NT2/D1 (cell line): Measurements from ENCODE around the gene CDO1.

ENCODE experiments used
- SUZ12 ChIP-seq: IDR thresholded peaks from 2 replicates; pipeline ENCODE4 v1.6.1; 2011; ENCODE audit not compliant: insufficient read length, insufficient read depth; ENCODE audit errors: extremely low read depth
- YY1 ChIP-seq: IDR thresholded peaks from 2 replicates; pipeline ENCODE4 v1.6.1; 2011; ENCODE audit not compliant: insufficient read length, insufficient read depth
- ZNF274 ChIP-seq: IDR thresholded peaks from 2 replicates; pipeline ENCODE4 v1.6.1; 2011; ENCODE audit warnings: mild to moderate bottlenecking, low read depth, low read length

DNA sequence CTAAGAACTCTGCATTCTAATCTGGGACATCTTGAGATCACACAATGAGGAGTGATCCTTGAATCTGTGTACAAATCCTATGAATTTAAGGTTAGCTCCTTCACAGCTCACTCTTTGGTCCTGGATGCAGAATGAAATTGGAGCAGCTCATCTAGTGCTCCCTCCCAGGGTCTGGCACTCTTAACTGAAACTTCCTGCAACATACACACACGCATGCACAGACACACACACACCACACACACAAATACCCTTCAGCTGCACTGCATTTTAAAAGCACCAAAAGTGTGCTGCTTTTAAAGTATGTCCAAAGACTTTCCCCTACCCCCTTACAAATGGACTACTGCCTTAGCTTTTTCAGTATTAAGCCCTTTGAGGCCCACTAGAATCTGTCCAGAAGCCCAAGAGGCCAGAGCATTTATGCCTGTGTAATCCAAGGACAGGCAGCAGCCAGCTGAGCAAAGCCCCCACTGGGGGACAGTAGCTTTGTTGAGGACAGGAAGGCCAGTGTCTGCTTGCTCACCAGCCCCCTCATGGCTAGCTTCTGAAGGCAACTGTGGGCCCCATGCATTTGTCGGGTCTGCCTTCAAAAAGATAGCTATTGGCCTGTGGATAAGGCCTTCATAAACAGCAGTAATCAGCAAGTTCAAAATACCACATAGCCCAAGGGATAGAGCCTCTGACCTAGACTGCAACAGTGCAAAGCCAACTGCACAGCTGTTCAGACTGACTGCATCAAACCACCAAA, 43.6 kb downstream of the CDO1 start:
- TF ChIP-seq ZNF274 (no peak), SUZ12 (no peak), YY1 (no peak)
